ENCODE data around the gene CDC42EP5. TPM values are rescaled to one million over a fixed set of nuclear protein-coding genes. Genes with fewer than 3 reads are reported as not detected.
A peak's percentile ranks its signal among the peaks of the same experiment; 100 is the strongest.

CDC42EP5 gene
- total RNA-seq, 2 experiments from 2014 or later = 0.61 TPM; not detected in 1

GRCh38 chr19:54420383-54421168 lies 52.5 kb downstream of the CDC42EP5 start:
- no peak for DNase-seq
- ATAC-seq = no peak
- Mint-ChIP-seq H3K4me3 (no peak overlapping the region), H3K36me3 (peaks cover 4% of the 10 kb centered on the region), H3K27me3 (peaks cover 25% of the 10 kb centered on the region), H3K9me3 (ENCODE audit: low read depth) (no peaks in the 10 kb centered on the region), H3K4me1 (peaks cover 15% of the 10 kb centered on the region), H3K27ac (no peak overlapping the region)
- CTCF ChIA-PET = interaction anchor here (3.1 kb wide), 1 partner anchor 30 kb away, joined by 7 read pairs; no protein-coding TSS in a partner anchor

GRCh38 chr19:54420068-54420382 lies 53.1 kb downstream of the CDC42EP5 start:
- DNase-seq = no peak
- Mint-ChIP-seq H3K36me3 (peaks cover 4% of the 10 kb centered on the region), H3K9me3 (ENCODE audit: low read depth) (no peaks in the 10 kb centered on the region), H3K27ac (no peak overlapping the region), H3K27me3 (peaks cover 25% of the 10 kb centered on the region), H3K4me3 (no peak overlapping the region), H3K4me1 (peaks cover 15% of the 10 kb centered on the region)
- CTCF ChIA-PET = interaction anchor here (3.1 kb wide), 1 partner anchor 29 kb away, joined by 7 read pairs; no protein-coding TSS in a partner anchor
- no peak for ATAC-seq

GRCh38 chr19:54418930-54419800 lies 53.9 kb downstream of the CDC42EP5 start:
- Mint-ChIP-seq H3K4me1 (peaks cover 18% of the 10 kb centered on the region), H3K27me3 (peaks cover 30% of the 10 kb centered on the region), H3K36me3 (peaks cover 4% of the 10 kb centered on the region), H3K4me3 (no peak overlapping the region), H3K9me3 (ENCODE audit: low read depth) (peaks cover 1% of the 10 kb centered on the region), H3K27ac (no peak overlapping the region)
- CTCF ChIA-PET = interaction anchor here (1.4 to 3.1 kb wide), 3 partner anchors 29 to 153 kb away, joined by 3 to 7 read pairs (median 7); no protein-coding TSS in a partner anchor
- DNase-seq (no peak), ATAC-seq (no peak)

GRCh38 chr19:54418030-54418929 lies 54.8 kb downstream of the CDC42EP5 start:
- ATAC-seq = peak; percentile 79
- H3K4me1 Mint-ChIP-seq = peaks cover 18% of the 10 kb centered on the region
- peak overlapping the region; percentile 82 for H3K27ac Mint-ChIP-seq
- CTCF ChIA-PET = interaction anchor here (1.4 to 3.1 kb wide), 3 partner anchors 28 to 152 kb away, joined by 3 to 7 read pairs (median 7); no protein-coding TSS in a partner anchor
- peaks cover 29% of the 10 kb centered on the region for H3K27me3 Mint-ChIP-seq
- H3K9me3 Mint-ChIP-seq (ENCODE audit: low read depth) = peaks cover 10% of the 10 kb centered on the region
- DNase-seq = peak; percentile 80
- H3K36me3 Mint-ChIP-seq = peaks cover 7% of the 10 kb centered on the region
- H3K4me3 Mint-ChIP-seq = peak overlapping the region; percentile 43

GRCh38 chr19:54416695-54417491 lies 56.2 kb downstream of the CDC42EP5 start:
- Mint-ChIP-seq H3K4me3 (no peak overlapping the region), H3K27ac (no peak overlapping the region), H3K36me3 (peaks cover 7% of the 10 kb centered on the region), H3K4me1 (peaks cover 18% of the 10 kb centered on the region), H3K27me3 (peaks cover 33% of the 10 kb centered on the region), H3K9me3 (ENCODE audit: low read depth) (peaks cover 10% of the 10 kb centered on the region)
- DNase-seq (no peak), ATAC-seq (no peak)
- CTCF ChIA-PET = interaction anchor here (1.3 to 1.6 kb wide), 3 partner anchors 12 to 45 kb away, joined by 3 to 4 read pairs (median 3); no protein-coding TSS in a partner anchor

DNA sequence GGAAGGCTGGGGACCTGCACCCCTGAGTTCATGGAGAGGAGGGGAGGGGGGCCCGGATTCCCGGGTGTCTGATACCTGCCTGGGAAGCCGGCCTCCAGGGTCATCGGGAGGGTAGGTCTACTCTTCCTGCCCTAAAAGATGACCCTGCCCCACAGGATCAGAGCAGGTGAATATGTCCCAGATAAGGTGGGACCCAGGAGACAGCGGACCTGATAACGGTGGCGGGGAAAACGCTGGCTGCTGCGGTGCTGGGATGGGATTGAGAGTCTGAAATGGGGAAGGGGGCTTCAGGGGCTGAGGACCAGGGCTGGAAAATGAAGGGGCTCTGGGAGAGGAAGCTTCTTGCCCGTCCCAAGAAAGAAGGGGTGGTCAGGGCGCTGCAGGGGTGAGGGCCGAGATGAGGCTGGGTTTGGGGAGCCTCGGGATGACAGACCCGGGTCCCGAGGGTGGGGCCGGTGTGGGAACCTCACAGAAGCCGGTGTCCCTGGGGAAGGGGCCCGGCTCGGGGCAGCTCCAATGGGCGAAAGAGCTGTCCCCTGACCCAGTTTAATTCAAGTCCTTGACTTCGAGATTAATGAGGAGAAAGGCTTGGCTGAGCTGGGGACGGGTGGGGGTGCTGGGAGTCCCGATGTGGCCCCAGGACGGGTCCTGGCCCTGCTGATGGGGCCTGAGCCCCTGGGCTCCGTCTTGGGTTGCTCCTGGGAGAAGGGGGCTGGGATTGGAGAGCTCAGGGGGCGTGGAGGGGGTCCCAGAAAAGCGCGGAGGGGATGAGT lies 57.0 kb downstream of the CDC42EP5 start:
- ATAC-seq = no peak
- peaks cover 34% of the 10 kb centered on the region for H3K27me3 Mint-ChIP-seq
- CTCF ChIA-PET = interaction anchor here (1.2 to 1.6 kb wide), 5 partner anchors 11 to 150 kb away, joined by 3 to 4 read pairs (median 3); no protein-coding TSS in a partner anchor
- H3K9me3 Mint-ChIP-seq (ENCODE audit: low read depth) = peaks cover 10% of the 10 kb centered on the region
- no peak overlapping the region for H3K4me3 Mint-ChIP-seq
- no peak overlapping the region for H3K27ac Mint-ChIP-seq
- H3K36me3 Mint-ChIP-seq = peaks cover 7% of the 10 kb centered on the region
- H3K4me1 Mint-ChIP-seq = peaks cover 18% of the 10 kb centered on the region
- DNase-seq = no peak

- Mint-ChIP-seq H3K27ac (peak within 1 kb of the TSS; percentile 62), H3K27me3 (peaks cover 41% of the 10 kb centered on the region), H3K9me3 (ENCODE audit: low read depth) (peaks cover 10% of the 10 kb centered on the region), H3K4me1 (peaks cover 18% of the 10 kb centered on the region), H3K4me3 (no peak within 1 kb of the TSS), H3K36me3 (peaks cover 7% of the 10 kb centered on the region)
- CTCF ChIA-PET = interaction anchor here (1.2 to 1.6 kb wide), 5 partner anchors 11 to 149 kb away, joined by 3 to 4 read pairs (median 3); no protein-coding TSS in a partner anchor
- DNase-seq (no peak), ATAC-seq (peak; percentile 24)
Observed at GRCh38 chr19:54415208-54415900, 57.7 kb downstream of the CDC42EP5 start, which contains the start of gene TTYH1. Gene TTYH1, plus strand, starts transcription at chr19:54415464. Its CDS starts 89 bp downstream, at chr19:54415553.

Other genes with a start within 250 kb of the CDC42EP5 start
- not detected for gene LILRA6, start 230.5 kb downstream of the CDC42EP5 start, total RNA-seq
- not detected for gene LILRB5, start 216.0 kb downstream of the CDC42EP5 start, total RNA-seq
- gene LILRB2, start 192.2 kb downstream of the CDC42EP5 start, total RNA-seq = not detected
- gene LILRA5, start 160.1 kb downstream of the CDC42EP5 start, total RNA-seq = not detected
- gene LILRA4, start 134.1 kb downstream of the CDC42EP5 start, total RNA-seq = not detected
- 10 to 100 TPM; 64.1 to 71.6 TPM for gene LAIR1, start 108.4 kb downstream of the CDC42EP5 start, total RNA-seq
- gene TTYH1, start 57.8 kb downstream of the CDC42EP5 start, total RNA-seq = 1 to 10 TPM in 1 of 2 experiments, under 1 TPM in 1; 0.93 to 1.2 TPM
- 100 to 1,000 TPM; 191 to 282 TPM for gene LENG8, start 24.1 kb downstream of the CDC42EP5 start, total RNA-seq
- 1 to 10 TPM; 6.3 to 7.2 TPM for gene LENG9, start 9.5 kb downstream of the CDC42EP5 start, total RNA-seq
- 1 to 10 TPM; 1.4 to 6.8 TPM for gene LAIR2, start 29.5 kb upstream of the CDC42EP5 start, total RNA-seq
- gene LILRA2, start 100.5 kb upstream of the CDC42EP5 start, total RNA-seq = under 1 TPM in 1 of 2 experiments, not detected in 1; 0.14 TPM
- gene LILRA1, start 120.3 kb upstream of the CDC42EP5 start, total RNA-seq = not detected
- gene LILRB1, start 157.2 kb upstream of the CDC42EP5 start, total RNA-seq = 1 to 10 TPM; 3.0 to 4.0 TPM
- not detected for gene LILRB4, start 189.7 kb upstream of the CDC42EP5 start, total RNA-seq

Measured in activated CD8-positive, alpha-beta memory T cell treated with anti-CD3 and anti-CD28 coated beads, Interleukin-2, amount 10 ng/mL, durations not matched to agents 7 days and 5 days (primary cell).